ENCODE results near the gene ANXA10.
"Not testable (repeated sequence)": the region's sequence is repeated elsewhere in the genome, so short reads cannot be mapped to it uniquely, and the experiment has no call there.

Gene ANXA10

GRCh38 chr4:168096407-168096784 lies 4.1 kb downstream of the ANXA10 start:
- TF ChIP-seq CTCF (IDR thresholded peaks at IDR 0.05; ENCODE audit: insufficient read depth, missing control alignments), result no peak
- no peak for DNase-seq (ENCODE audit: insufficient read length, low spot score)
- FAIRE-seq, result no peak

- FAIRE-seq (no peak), DNase-seq (ENCODE audit: insufficient read length, low spot score) (no peak)
- no peak for TF ChIP-seq CTCF (IDR thresholded peaks at IDR 0.05; ENCODE audit: insufficient read depth, missing control alignments)
Observed at GRCh38 chr4:168097161-168097560, 4.8 kb downstream of the ANXA10 start.

GRCh38 chr4:168098248-168098717 lies 5.9 kb downstream of the ANXA10 start:
- DNase-seq (ENCODE audit: insufficient read length, low spot score), result no peak
- no peak for TF ChIP-seq CTCF (IDR thresholded peaks at IDR 0.05; ENCODE audit: insufficient read depth, missing control alignments)
- FAIRE-seq, result no peak

GRCh38 chr4:168099195-168099594 lies 6.9 kb downstream of the ANXA10 start:
- FAIRE-seq, result no peak
- TF ChIP-seq CTCF (IDR thresholded peaks at IDR 0.05; ENCODE audit: insufficient read depth, missing control alignments), result no peak
- DNase-seq (ENCODE audit: insufficient read length, low spot score), result no peak

- FAIRE-seq (no peak), DNase-seq (ENCODE audit: insufficient read length, low spot score) (no peak)
- TF ChIP-seq CTCF (IDR thresholded peaks at IDR 0.05; ENCODE audit: insufficient read depth, missing control alignments), result no peak
Observed at GRCh38 chr4:168101026-168101425, 8.7 kb downstream of the ANXA10 start.

GRCh38 chr4:168102403-168102802 lies 10.1 kb downstream of the ANXA10 start:
- DNase-seq (ENCODE audit: insufficient read length, low spot score), result no peak
- FAIRE-seq, result no peak
- TF ChIP-seq CTCF (IDR thresholded peaks at IDR 0.05; ENCODE audit: insufficient read depth, missing control alignments), result no peak

GRCh38 chr4:168109527-168109926 lies 17.2 kb downstream of the ANXA10 start:
- no peak for DNase-seq (ENCODE audit: insufficient read length, low spot score)
- FAIRE-seq, result no peak
- no peak for TF ChIP-seq CTCF (IDR thresholded peaks at IDR 0.05; ENCODE audit: insufficient read depth, missing control alignments)

GRCh38 chr4:168113059-168113458 lies 20.7 kb downstream of the ANXA10 start:
- DNase-seq (ENCODE audit: insufficient read length, low spot score); FAIRE-seq: not testable (repeated sequence)
